HG03060 (cell line): ENCODE results near the gene SHOX.

Experiments used
- ATAC-seq: cut with Tn5 transposase; IDR thresholded peaks from one replicate; pipeline ENCODE4 v1.9.1; 2021; ENCODE audit warnings: low read depth, moderate number of reproducible peaks; ENCODE audit not compliant: unreplicated experiment

SHOX gene

GRCh38 chrX:662126-662525 is 31.5 kb downstream of the SHOX start:
- no peak for ATAC-seq

DNA sequence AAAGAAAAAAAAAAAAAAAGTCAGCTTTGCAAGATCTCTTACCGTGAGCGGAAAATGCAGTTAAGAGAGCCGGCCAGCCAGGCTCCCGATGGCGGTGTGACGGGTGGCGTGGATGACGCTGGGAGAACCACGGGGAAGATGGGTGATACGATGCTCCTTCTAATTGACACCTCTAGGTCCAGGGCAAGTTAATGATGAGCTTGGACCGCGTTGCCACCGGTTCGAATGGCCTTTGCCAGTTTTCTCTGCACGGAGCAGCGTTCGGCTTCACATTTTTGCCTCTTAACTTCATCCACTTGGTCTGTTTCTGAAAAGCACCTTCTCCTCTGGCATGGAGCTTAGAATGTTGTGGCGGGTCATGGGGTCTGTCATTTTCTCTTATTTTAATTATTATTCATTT is 33.2 kb downstream of the SHOX start:
- ATAC-seq, result no peak

GRCh38 chrX:666762-667720 is 36.5 kb downstream of the SHOX start:
- ATAC-seq, result no peak

- ATAC-seq, result no peak
Measured at GRCh38 chrX:670645-671044, 40.1 kb downstream of the SHOX start.

GRCh38 chrX:672931-673330 is 42.3 kb downstream of the SHOX start:
- ATAC-seq, result no peak

- ATAC-seq, result no peak
Measured at GRCh38 chrX:675279-675954, 44.8 kb downstream of the SHOX start.

- no peak for ATAC-seq
Measured at GRCh38 chrX:675955-676295, 45.3 kb downstream of the SHOX start.

DNA sequence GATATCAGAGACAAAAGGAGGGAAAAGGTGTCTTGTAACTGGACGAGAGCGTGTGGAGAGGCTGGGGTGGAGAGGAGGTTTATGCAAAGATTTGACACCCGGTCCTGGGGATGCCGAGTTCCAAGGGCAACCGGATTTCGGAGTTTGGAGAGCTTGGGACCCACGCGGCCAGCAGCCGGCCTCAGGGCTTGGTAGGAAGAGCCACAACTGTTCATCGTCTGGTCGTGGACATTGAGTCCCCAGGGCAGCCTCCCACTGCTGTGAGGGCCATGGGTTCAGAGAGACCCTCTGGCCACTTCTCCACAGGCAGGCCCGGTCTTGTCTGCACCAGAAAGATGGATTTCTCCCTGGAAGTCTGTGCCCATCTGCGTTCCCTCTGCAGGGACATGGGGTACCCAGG is 46.8 kb downstream of the SHOX start:
- no peak for ATAC-seq

DNA sequence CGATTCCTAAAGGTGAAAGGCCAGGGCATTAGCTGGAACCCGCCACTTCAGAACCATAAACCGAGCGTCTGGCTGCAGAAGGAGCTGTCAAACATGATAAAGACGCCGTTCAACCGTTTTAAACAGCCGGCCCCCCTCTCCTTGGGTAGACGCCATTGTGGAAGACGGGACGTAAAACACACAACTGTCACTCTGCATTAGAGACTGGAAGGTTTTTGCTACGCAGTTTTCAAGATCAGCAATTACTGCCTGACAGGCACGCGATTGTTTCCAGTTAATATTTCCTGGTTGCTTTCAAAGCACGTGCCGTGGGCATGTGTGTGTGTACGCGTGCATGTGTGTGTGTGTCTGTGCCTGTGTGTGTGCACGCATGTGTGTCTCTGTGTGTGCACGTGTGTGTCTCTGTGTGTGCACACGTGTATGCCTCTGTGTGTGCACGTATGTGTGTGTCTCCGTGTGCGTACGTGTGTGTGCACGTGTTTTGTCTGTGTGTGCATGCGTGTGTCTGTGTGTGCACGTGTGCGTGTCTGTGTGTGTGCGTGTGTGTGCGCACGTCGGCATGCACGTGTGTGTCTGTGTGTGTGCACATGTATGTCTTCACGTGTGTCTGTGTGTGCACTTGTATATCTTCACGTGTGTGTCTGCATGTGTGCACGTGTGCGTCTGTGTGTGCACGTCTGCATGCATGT is 48.8 kb downstream of the SHOX start:
- ATAC-seq, result no peak

DNA sequence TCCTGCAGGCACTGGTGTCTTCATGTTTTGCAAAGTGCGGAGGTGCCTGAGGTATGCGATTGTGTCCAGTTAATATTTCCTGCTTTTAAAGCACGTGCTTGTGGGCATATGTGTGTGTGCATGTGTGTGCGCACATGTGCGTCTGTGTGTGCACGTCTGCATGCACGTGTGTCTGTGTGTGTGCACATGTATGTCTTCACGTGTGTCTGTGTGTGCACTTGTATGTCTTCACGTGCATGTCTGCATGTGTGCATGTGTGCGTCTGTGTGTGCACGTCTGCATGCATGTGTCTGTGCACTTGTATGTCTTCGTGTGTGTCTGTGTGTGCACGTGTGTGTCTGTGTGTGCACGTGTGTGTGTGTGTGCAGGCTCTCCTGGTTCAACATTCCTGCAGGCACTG is 49.5 kb downstream of the SHOX start:
- ATAC-seq, result no peak

DNA sequence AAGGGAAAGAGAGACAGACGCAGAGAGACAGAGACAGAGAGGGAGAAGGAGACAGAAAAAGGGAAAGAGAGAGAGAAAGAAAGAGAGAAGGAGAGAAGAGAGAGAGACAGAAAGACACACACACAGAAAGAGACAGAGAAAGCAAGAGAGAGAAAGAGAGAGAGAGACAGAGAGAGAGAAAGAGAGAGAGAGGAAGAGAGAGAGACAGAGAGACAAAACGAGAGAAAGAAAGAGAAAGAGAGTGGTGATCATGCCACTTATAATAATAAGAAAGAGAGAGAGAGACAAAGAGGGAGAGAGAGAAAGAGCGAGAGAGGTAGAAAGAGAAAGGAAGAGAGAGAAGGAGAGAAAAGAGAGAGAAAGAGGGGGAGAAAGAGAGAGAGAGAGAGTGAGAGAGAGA is 51.4 kb downstream of the SHOX start:
- no peak for ATAC-seq

DNA sequence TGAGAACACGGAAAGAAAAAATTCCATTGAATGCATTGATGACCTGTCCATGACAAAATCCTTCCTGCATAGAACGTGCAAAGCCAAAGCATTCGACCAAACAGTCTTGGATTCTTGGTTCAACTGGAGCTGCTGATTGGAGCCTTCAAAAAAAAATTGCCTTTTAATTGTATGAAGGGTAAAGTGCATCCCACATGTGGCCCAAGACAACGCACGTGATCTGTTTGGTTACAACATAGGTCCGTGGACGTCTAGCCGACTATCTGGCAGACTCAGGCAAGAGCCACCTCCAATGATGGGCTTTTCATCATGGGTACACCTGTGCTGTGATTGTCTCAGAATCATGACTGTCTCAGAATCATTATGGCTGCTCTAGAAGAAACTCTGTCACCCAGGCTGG is 52.3 kb downstream of the SHOX start:
- ATAC-seq, result no peak

GRCh38 chrX:683576-683975 is 53.0 kb downstream of the SHOX start:
- no peak for ATAC-seq

GRCh38 chrX:685120-686032 is 54.8 kb downstream of the SHOX start:
- no peak for ATAC-seq

DNA sequence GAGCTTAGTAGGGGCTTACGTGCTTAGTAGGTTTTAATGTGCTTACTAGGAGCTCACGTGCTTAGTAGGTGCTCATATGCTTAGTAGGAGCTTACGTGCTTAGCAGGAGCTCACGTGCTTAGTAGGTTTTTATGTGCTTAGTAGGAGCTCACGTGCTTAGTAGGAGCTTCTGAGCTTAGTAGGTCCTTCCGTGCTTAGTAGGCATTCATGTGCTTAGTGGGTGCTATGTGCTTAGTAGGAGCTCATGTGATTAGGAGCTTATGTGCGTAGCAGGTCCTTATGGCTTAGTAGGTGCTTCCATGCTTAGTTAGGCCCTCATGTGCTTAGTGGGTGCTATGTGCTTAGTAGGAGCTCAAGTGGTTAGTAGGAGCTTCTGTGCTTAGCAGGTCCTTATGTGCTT is 59.4 kb downstream of the SHOX start:
- no peak for ATAC-seq

DNA sequence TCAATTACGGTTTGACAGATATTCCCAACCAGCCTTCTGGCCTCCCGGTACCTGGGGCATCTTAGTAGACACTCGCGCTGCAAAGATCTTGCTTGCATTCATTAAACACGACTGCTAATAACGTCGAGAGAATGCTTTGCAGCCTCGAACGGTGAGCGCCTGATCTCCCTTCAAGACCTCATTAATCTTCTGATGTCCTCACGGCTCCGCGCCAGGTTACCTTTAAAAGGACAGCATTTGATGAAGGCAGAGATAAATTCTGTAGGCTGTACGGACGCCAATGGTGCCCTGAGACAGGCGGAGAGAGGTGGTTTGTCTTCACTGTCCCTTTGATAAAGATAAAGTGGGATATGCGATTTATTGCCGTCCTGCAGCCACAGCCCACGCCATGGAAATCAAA is 64.2 kb downstream of the SHOX start:
- no peak for ATAC-seq

- ATAC-seq, result no peak
Measured at GRCh38 chrX:698206-698605, 67.6 kb downstream of the SHOX start.

GRCh38 chrX:700936-701335 is 70.3 kb downstream of the SHOX start:
- no peak for ATAC-seq

GRCh38 chrX:701673-702072 is 71.1 kb downstream of the SHOX start:
- no peak for ATAC-seq

- ATAC-seq, result no peak
Measured at GRCh38 chrX:703466-703865, 72.9 kb downstream of the SHOX start.
